DOHH2 (cell line): ENCODE measurements around the gene CPT1B.

Experiments used
- H3F3A ChIP-seq: fragments of 200-600 bp; sonication (generic), shearing (Covaris generic); 2 replicates; pipeline ENCODE4 v1.6.0; 2016; ENCODE audit warnings: antibody characterized with exemption, mild to moderate bottlenecking; ENCODE audit not compliant: control insufficient read depth, insufficient read depth
- H3K27ac ChIP-seq: fragments of 200-600 bp; sonication (generic); 2 replicates; pipeline ENCODE4 v1.5.1; 2014; ENCODE audit warnings: low read depth, mild to moderate bottlenecking, low read length, moderate library complexity
- H3K27me3 ChIP-seq: fragments of 200-600 bp; sonication (generic); 2 replicates; pipeline ENCODE4 v1.6.1; 2014; ENCODE audit warnings: mild to moderate bottlenecking, low read length, mixed read lengths; ENCODE audit not compliant: control insufficient read depth
- H3K36me3 ChIP-seq: fragments of 200-600 bp; sonication (generic); 2 replicates; pipeline ENCODE4 v1.6.1; 2014; ENCODE audit warnings: mild to moderate bottlenecking, low read length, moderate library complexity, mixed read lengths; ENCODE audit not compliant: control insufficient read depth
- H3K4me1 ChIP-seq: fragments of 200-600 bp; sonication (generic); 2 replicates; pipeline ENCODE4 v1.6.1; 2014; ENCODE audit warnings: mild to moderate bottlenecking, low read length, mixed read lengths; ENCODE audit not compliant: control insufficient read depth
- H3K4me2 ChIP-seq: fragments of 200-600 bp; sonication (generic); 2 replicates; pipeline ENCODE4 v1.6.0; 2014; ENCODE audit warnings: mild to moderate bottlenecking, low read length, moderate library complexity
- H3K4me3 ChIP-seq: fragments of 200-600 bp; sonication (generic); 2 replicates; pipeline ENCODE4 v1.5.1; 2014; ENCODE audit warnings: mild to moderate bottlenecking, low read length, mixed read lengths
- H3K79me2 ChIP-seq: fragments of 200-600 bp; sonication (generic); 2 replicates; pipeline ENCODE4 v1.6.1; 2014; ENCODE audit warnings: mild to moderate bottlenecking, low read length, mixed read lengths; ENCODE audit not compliant: control insufficient read depth
- H3K9me2 ChIP-seq: fragments of 200-600 bp; sonication (generic); replicated peaks from 2 replicates; pipeline ENCODE4 v1.6.1; 2014; ENCODE audit warnings: mild to moderate bottlenecking, low read length, mixed read lengths; ENCODE audit not compliant: control insufficient read depth
- H3K9me3 ChIP-seq: fragments of 200-600 bp; sonication (generic); 2 replicates; pipeline ENCODE4 v1.6.1; 2014; ENCODE audit warnings: antibody characterized with exemption, low read length, mixed read lengths; ENCODE audit not compliant: control insufficient read depth, insufficient read depth
- H4K20me1 ChIP-seq: fragments of 200-600 bp; sonication (generic); 2 replicates; pipeline ENCODE4 v1.6.0; 2014; ENCODE audit warnings: low read depth, mild to moderate bottlenecking, antibody characterized with exemption, low read length, moderate library complexity; ENCODE audit not compliant: control insufficient read depth, insufficient read depth
- EZH2phosphoT487 ChIP-seq: fragments of 200-600 bp; sonication (generic); IDR thresholded peaks from 2 replicates; pipeline ENCODE4 v1.6.1; 2017; ENCODE audit warnings: borderline replicate concordance, mild to moderate bottlenecking, antibody characterized with exemption, low read length, moderate library complexity, mixed read lengths
- TF ChIP-seq, protein P1 (sequence below): fragments of 200-600 bp; sonication (generic); IDR thresholded peaks from one replicate; pipeline ENCODE4 v1.5.1; 2014; ENCODE audit warnings: antibody characterized with exemption, mild to moderate bottlenecking, low read depth, low read length; ENCODE audit not compliant: poor library complexity, severe bottlenecking

The CPT1B gene

DNA sequence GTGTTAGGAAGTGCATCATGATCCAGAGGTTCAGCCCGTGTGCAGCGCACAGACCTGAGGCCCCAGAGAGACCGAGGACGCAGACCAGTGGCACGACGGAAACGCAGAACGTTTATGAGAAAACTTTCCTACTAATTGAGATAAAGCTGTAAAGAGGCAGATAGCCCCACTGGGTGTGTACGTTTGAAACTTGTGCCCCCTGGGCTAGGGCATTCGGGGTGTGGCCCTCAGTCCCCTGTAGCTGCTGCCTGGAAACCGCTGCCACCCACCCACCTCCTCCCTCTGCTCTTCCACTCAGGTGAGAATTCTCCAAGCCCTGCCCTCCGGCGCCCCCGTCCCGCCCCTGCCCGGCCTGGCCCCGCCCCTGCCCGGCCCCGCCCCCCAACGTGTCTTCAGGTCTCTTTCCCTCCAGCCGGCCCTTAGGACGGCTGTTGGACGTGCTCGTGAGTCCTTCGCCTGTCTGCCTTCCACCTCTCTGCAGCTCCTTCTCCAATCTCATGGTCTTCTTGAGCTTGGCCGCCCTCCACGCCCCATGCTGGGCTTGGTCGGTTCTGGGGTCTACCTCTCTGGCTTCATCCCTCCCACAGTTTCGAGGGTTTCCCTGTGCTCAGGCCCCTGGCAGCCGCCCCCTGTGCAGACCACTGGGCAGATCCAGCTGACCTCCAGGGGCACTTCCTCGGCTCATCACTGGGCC is 34.4 kb upstream of the CPT1B start:
- Histone ChIP-seq H3K4me3 (no peak overlapping the region), H3K27ac (no peak overlapping the region), H3K4me2 (no peak overlapping the region), H3K79me2 (no peaks in the 10 kb centered on the region), H4K20me1 (no peaks in the 10 kb centered on the region), H3F3A (0 out of 2 replicates have a peak, but pooled peaks cover 2% of the 10 kb centered on the region), H3K9me3 (no peaks in the 10 kb centered on the region), H3K9me2 (no peaks in the 10 kb centered on the region), H3K4me1 (peaks cover 7% of the 10 kb centered on the region; the same call in 1 of the 2 replicates), H3K36me3 (no peaks in the 10 kb centered on the region), H3K27me3 (peaks cover 28% of the 10 kb centered on the region)
- TF ChIP-seq, protein P1, sequence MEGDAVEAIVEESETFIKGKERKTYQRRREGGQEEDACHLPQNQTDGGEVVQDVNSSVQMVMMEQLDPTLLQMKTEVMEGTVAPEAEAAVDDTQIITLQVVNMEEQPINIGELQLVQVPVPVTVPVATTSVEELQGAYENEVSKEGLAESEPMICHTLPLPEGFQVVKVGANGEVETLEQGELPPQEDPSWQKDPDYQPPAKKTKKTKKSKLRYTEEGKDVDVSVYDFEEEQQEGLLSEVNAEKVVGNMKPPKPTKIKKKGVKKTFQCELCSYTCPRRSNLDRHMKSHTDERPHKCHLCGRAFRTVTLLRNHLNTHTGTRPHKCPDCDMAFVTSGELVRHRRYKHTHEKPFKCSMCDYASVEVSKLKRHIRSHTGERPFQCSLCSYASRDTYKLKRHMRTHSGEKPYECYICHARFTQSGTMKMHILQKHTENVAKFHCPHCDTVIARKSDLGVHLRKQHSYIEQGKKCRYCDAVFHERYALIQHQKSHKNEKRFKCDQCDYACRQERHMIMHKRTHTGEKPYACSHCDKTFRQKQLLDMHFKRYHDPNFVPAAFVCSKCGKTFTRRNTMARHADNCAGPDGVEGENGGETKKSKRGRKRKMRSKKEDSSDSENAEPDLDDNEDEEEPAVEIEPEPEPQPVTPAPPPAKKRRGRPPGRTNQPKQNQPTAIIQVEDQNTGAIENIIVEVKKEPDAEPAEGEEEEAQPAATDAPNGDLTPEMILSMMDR: no peak
- no peak for TF ChIP-seq EZH2phosphoT487

DNA sequence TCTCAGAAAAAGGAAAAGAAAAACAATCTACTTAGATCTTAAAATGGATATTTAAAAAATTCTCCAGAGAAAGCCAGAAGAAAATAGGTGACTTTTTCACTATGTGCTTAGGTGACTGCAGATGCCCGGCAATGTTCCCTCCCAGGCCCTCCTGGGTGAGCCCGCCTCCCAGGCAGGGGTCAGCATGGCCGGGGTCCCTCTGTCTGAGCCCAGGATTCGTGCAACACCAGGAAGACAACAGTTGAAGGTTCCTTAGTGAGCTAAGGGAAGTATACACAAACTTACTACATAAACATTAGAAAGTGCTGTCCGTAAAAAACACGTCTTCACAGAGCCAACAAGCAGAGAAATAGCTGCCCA is 33.9 kb upstream of the CPT1B start:
- H3K4me2 ChIP-seq: no peak overlapping the region
- no peaks in the 10 kb centered on the region for H4K20me1 ChIP-seq
- H3K36me3 ChIP-seq: no peaks in the 10 kb centered on the region
- peaks cover 31% of the 10 kb centered on the region for H3K27me3 ChIP-seq
- H3K4me1 ChIP-seq: peaks cover 7% of the 10 kb centered on the region; the same call in 1 of the 2 replicates
- TF ChIP-seq, protein P1: no peak
- TF ChIP-seq EZH2phosphoT487: no peak
- no peaks in the 10 kb centered on the region for H3K79me2 ChIP-seq
- H3K9me3 ChIP-seq: no peaks in the 10 kb centered on the region
- H3K9me2 ChIP-seq: no peaks in the 10 kb centered on the region
- H3K27ac ChIP-seq: no peak overlapping the region
- 0 out of 2 replicates have a peak, but pooled peaks cover 2% of the 10 kb centered on the region for H3F3A ChIP-seq
- H3K4me3 ChIP-seq: no peak overlapping the region

DNA sequence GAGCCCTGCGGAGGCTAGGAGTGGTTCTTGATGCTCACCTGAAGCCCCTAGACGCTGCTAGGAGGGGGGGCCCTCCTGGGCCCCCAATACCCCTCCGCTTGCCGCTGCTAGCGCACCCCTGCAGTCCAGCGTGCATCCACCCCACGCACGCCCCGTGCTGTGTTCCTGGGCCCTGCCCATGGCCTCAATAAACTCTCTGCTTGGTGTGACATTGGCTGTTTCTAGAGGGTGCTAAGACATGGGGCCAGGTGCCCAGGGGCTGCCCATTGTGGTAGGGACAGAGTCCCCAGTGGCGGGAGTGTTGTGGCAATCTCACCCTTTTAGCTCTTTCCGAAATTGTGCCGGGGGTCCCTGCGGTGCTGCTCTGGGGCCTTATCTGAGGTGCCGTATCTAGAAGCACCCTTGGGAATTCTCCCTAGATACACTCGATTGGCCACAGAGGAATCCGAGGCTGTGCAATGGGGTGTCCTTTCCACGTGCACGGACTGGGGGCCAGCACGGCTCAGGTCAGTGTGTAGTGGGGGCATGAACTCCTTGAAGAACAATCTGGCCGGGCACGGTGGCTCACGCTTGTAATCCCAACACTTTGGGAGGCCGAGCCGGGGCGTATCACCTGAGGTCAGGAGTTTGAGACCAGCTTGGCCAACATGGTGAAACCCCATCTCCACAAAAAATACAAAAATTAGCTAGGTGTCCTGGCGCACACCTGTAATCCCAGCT is 33.3 kb upstream of the CPT1B start:
- no peak overlapping the region for H3K4me3 ChIP-seq
- H3K27ac ChIP-seq: no peak overlapping the region
- no peaks in the 10 kb centered on the region for H3K36me3 ChIP-seq
- H4K20me1 ChIP-seq: no peaks in the 10 kb centered on the region
- H3K79me2 ChIP-seq: no peaks in the 10 kb centered on the region
- peaks cover 36% of the 10 kb centered on the region for H3K27me3 ChIP-seq
- H3K4me1 ChIP-seq: peaks cover 7% of the 10 kb centered on the region; the same call in 1 of the 2 replicates
- H3K9me3 ChIP-seq: no peaks in the 10 kb centered on the region
- no peak overlapping the region for H3K4me2 ChIP-seq
- TF ChIP-seq, protein P1: no peak
- no peak for TF ChIP-seq EZH2phosphoT487
- H3F3A ChIP-seq: 0 out of 2 replicates have a peak, but pooled peaks cover 2% of the 10 kb centered on the region
- H3K9me2 ChIP-seq: no peaks in the 10 kb centered on the region
